ENCODE measurements around the gene DNAJC1.

DNAJC1 gene

GRCh38 chr10:21747809-21748208 lies 255.7 kb downstream of the DNAJC1 start:
- no peak overlapping the region for H3K4me3 ChIP-seq (ENCODE audit: low read depth, low read length)
- H3K36me3 ChIP-seq (ENCODE audit: control insufficient read depth in 2 of 2, insufficient read depth in 1 of 2, low read length in 2 of 2) = peaks cover 4 to 24% of the 10 kb centered on the region in 2 experiments; a peak in 1 of 3 replicates
- no peaks in the 10 kb centered on the region for H3K9me3 ChIP-seq (ENCODE audit: control insufficient read depth, insufficient read depth, low read depth, low read length)
- no peak for TF ChIP-seq SCRT1 (tag by site-specific recombination; IDR thresholded peaks at IDR 0.05; ENCODE audit: borderline replicate concordance)
- no peak for TF ChIP-seq ZNF239 (tag by site-specific recombination; IDR thresholded peaks at IDR 0.05)
- TF ChIP-seq GLIS1 (tag by site-specific recombination; IDR thresholded peaks at IDR 0.05) = peak; percentile 66
- no peak for TF ChIP-seq ZNF707 (tag by site-specific recombination; IDR thresholded peaks at IDR 0.05)
- TF ChIP-seq PATZ1 (tag by site-specific recombination; IDR thresholded peaks at IDR 0.05) = no peak
- ChIA-PET POLR2A (no interaction called here), CTCF (interaction anchor here (0.6 to 0.8 kb wide), 2 partner anchors 9 to 145 kb away, joined by 3 read pairs; no protein-coding TSS in a partner anchor)
- peaks cover 6% of the 10 kb centered on the region; the same call in 1 of the 2 replicates for H3K4me1 ChIP-seq (ENCODE audit: control insufficient read depth, insufficient read depth, low read length)
- no peak overlapping the region for H3K27ac ChIP-seq (ENCODE audit: extremely low read depth, low read depth, low read length)

- H3K27ac ChIP-seq (ENCODE audit: extremely low read depth, low read depth, low read length) = no peak overlapping the region
- ChIA-PET CTCF (interaction anchor here (0.6 kb wide), 1 partner anchor 577 kb away, joined by 3 read pairs; no protein-coding TSS in a partner anchor), POLR2A (no interaction called here)
- peaks cover 4% of the 10 kb centered on the region; the same call in 1 of the 2 replicates for H3K4me1 ChIP-seq (ENCODE audit: control insufficient read depth, insufficient read depth, low read length)
- no peak overlapping the region for H3K4me3 ChIP-seq (ENCODE audit: low read depth, low read length)
- TF ChIP-seq ZNF701 (tag by site-specific recombination; IDR thresholded peaks at IDR 0.05) (no peak), KLF16 (tag by site-specific recombination; IDR thresholded peaks at IDR 0.05) (no peak), ZNF580 (tag by site-specific recombination; IDR thresholded peaks at IDR 0.05) (no peak), ZFP69B (tag by site-specific recombination; IDR thresholded peaks at IDR 0.05) (no peak), ZSCAN18 (tag by site-specific recombination; IDR thresholded peaks at IDR 0.05) (no peak), ZNF157 (tag by site-specific recombination; IDR thresholded peaks at IDR 0.05) (no peak)
- peaks cover 4 to 38% of the 10 kb centered on the region in 2 experiments; a peak in 1 of 3 replicates for H3K36me3 ChIP-seq (ENCODE audit: control insufficient read depth in 2 of 2, insufficient read depth in 1 of 2, low read length in 2 of 2)
- H3K9me3 ChIP-seq (ENCODE audit: control insufficient read depth, insufficient read depth, low read depth, low read length) = no peaks in the 10 kb centered on the region
Observed at GRCh38 chr10:21746118-21746517, 257.4 kb downstream of the DNAJC1 start.

- CTCF ChIA-PET = no interaction called here
- H3K36me3 ChIP-seq (ENCODE audit: control insufficient read depth in 2 of 2, insufficient read depth in 1 of 2, low read length in 2 of 2) = peaks cover 8 to 51% of the 10 kb centered on the region in 2 experiments; a peak in 2 of 3 replicates
- POLR2A ChIA-PET = no interaction called here
Observed at GRCh38 chr10:21744223-21744622, 259.3 kb downstream of the DNAJC1 start.

More at GRCh38 chr10:21744223-21744622, 259.3 kb downstream of the DNAJC1 start:
- Histone ChIP-seq H3K27ac (ENCODE audit: extremely low read depth, low read depth, low read length) (no peak overlapping the region), H3K9me3 (ENCODE audit: control insufficient read depth, insufficient read depth, low read depth, low read length) (no peaks in the 10 kb centered on the region), H3K4me3 (ENCODE audit: low read depth, low read length) (no peak overlapping the region), H3K4me1 (ENCODE audit: control insufficient read depth, insufficient read depth, low read length) (no peaks in the 10 kb centered on the region)
- TF ChIP-seq ZNF175 (tag by site-specific recombination; IDR thresholded peaks at IDR 0.05) (no peak), ZXDB (tag by site-specific recombination; IDR thresholded peaks at IDR 0.05) (no peak), ZNF76 (tag by site-specific recombination; IDR thresholded peaks at IDR 0.05; ENCODE audit: borderline replicate concordance, low read depth) (no peak), ZNF785 (tag by site-specific recombination; IDR thresholded peaks at IDR 0.05) (no peak), ZNF692 (tag by site-specific recombination; IDR thresholded peaks at IDR 0.05) (no peak), ZNF518A (tag by site-specific recombination; conservative IDR thresholded peaks at IDR 0.05; ENCODE audit: low read depth) (no peak), ZBTB20 (tag by site-specific recombination; IDR thresholded peaks at IDR 0.05) (no peak), GFI1B (tag by site-specific recombination; IDR thresholded peaks at IDR 0.05) (no peak), SCRT2 (tag by site-specific recombination; IDR thresholded peaks at IDR 0.05) (no peak), ZNF48 (tag by site-specific recombination; IDR thresholded peaks at IDR 0.05) (no peak), ZNF121 (tag by site-specific recombination; IDR thresholded peaks at IDR 0.05) (no peak)
